GM21825 (cell line): ENCODE results near the gene OTOG.

Source experiments
- ATAC-seq: cut with Tn5 transposase; IDR thresholded peaks from one replicate; pipeline ENCODE4 v1.9.1; 2021; ENCODE audit warnings: mild to moderate bottlenecking, moderate library complexity; ENCODE audit not compliant: unreplicated experiment

Gene OTOG

DNA sequence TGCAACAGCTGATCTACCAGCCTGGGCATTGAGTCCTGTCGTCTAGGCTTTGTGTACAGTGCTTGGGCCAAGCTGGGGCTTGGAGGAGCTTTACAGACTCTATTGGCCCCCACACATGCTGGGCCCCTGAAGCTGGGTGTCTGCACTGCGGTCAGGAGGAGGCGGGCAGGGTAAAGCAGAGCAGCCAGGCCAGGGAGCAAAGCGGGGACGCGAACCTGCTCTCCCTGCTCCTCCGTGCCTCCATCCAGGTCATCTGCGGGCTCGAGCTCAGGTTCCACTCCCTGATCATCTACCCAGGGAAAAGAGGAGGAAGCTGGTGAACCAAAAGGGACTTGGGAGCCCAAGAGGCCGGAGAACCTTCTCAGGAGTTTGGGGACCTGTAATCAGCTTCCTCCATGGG, 29.9 kb upstream of the OTOG start:
- ATAC-seq: no peak

- no peak for ATAC-seq
These were observed 28.7 kb upstream of the OTOG start for GRCh38 chr11:17518366-17518765.

DNA sequence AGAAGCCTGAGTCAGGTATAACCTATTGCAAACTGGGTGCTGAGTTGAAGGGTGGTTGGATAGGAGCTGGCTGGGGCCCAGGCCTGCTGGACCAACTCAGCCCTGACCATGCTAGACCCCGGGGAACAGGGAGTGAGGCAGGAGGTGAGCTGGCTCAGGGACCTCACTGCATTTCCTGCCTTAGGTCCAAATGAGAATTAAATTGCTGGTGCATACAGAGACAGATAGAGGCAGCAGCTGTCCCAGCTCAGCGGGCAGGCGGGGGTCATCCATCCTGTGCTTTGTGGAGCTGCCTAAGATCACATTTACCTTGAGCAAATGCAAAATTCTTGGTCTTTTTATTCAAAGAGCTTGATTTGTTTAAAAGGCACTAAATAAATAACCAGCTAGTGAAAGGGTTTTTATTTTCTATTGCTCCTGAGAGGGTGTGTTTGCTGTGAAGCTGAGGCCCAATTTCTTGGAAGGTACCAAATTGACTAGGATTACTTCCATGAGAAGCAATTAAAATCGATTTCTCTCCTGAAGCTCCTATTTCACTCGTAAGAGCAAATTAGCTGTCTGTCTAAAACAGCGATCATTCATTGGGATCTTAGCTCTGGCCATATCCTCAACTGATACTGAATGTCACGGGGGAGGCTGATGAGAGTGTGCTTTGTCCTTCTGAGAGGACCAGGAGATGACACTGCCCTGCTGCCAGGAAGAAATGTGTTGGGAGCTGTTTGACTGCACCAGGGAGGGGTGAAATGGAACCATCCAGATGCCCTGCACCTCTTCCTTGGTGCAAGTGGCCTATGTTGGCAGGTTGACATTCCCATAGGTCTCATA, 27.8 kb upstream of the OTOG start:
- no peak for ATAC-seq

GRCh38 chr11:17521106-17521900, 25.8 kb upstream of the OTOG start:
- no peak for ATAC-seq

DNA sequence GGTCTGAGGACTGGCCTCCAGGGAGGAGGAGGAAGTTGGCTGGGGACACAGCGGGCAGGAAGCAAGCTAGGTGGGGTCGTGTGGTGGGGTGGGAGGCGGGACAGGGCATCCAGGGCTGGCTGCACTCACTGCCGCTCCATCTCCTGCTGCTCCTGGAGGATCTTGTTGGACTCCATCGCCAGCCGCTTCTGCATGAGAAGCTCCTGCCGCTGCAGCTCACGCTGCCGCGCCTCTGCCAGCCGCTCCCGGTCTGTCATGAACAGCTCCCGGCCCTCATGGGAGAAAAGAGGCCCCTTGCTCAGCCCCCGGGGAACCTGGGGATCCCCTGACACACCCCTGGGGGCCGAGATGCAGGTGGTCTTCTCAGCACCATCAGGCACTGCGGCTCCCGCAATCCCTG, 24.4 kb upstream of the OTOG start:
- ATAC-seq: no peak

GRCh38 chr11:17524221-17524620, 22.8 kb upstream of the OTOG start:
- ATAC-seq: no peak

- ATAC-seq: no peak
These were observed 21.5 kb upstream of the OTOG start for GRCh38 chr11:17525570-17525969.

DNA sequence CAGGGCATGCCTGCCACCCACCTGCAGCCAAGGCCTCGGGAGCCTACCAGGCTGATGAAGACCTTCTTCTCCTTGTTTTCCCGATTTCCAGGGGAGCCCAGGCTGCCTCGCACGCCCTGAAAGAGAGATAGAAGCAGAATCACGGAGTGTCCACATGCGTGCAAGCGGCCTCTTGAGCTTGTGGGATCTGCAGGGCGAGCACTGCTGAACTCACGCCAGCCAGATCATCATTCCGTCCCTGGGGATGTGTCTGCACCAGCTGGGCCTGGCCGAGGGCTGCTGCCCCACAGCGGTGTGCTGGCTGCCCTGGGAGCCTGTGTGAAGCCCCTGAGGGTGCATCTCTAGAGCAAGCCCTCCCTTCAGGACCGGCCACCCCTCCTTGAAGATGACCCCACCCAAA, 20.7 kb upstream of the OTOG start:
- no peak for ATAC-seq

- no peak for ATAC-seq
These were observed 20.0 kb upstream of the OTOG start for GRCh38 chr11:17526931-17527627.

DNA sequence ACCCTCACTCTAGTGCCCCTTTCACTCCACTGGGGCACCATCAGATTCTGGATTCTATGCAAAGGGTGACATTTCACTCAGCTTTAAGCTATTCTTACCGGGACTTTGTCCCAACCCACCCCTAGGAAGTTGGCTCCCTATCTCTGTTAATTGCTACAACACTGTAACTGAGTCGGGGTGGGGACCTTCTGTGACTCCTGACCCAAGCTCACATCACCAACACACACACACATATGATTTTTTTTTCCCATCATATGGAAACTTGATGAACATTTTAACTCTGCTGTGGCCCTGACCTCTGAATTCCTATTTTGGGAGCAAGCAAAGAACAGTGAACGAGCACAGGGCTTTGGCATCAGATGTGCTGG, 19.4 kb upstream of the OTOG start:
- ATAC-seq: no peak

- peak; percentile 61 for ATAC-seq
These were observed 18.8 kb upstream of the OTOG start for GRCh38 chr11:17528181-17528691.

DNA sequence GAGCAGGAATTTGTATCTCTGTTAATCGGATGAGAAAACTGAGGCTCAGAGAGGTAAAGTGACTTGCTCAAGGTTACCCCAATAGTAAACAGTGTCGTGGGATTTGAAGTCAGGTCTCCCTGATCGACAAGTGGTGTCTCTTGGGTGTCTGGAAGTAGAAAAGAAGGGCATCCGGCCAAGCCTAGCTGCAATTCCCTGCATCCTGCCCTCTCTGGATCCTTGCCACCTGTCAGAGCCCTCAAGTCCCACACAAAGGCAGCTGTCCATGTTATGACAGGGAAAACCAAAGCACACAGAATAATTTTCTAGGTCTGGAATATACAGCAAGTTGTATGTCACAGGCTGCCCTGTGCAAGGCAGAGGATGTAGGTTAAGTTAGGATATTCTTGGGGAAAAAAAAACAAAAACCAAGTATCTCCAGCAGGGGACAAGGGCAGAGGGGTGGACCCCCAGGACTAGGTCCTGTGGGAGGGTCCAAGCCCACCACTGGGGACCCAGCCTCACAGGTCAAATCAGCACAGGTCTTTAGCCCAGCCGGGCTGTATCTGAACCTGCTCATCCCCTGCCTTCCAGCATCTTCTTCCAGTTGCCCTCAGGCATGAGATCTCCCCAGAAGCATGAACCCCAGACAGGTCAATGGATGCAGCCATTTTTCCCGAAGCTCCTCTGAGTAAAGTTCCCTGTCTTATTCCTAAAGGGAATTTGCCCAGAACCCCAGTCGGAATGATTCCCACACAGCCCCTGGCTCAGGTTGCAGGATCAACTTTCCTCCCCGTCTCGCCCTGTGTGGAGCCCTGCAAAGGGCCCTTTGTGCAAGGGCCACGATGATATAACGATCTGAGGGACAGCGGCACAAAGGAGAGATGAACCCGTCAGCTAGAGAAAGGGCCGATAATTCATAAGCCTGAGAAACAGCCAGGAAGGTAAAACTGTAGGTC, 17.9 kb upstream of the OTOG start:
- no peak for ATAC-seq

GRCh38 chr11:17529844-17530185, 17.2 kb upstream of the OTOG start:
- ATAC-seq: no peak

DNA sequence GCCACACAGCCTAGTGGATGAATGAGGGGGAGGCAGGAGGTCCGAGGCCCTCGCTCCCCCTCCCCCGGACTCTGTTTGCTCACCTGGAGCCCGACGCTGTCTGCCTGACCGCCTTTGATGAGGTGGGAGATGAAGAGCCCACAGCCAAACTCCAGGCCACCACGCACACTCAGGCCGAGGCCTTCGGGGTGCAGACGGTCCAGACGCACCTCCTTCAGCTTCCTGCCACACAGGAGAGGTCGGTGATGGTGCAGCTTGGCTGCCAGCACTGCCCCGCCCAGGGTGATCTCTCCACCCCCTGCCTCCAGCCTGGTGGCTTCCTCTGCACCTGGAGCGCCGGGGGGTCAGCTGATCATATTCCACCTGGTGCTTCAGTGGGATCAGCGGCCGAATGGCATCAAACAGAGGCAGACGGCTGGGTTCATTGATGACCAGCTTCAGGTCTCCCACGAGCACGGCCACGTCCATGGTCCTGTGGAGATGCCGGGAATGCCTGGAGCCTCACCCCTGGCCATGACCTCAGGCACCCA, 15.9 kb upstream of the OTOG start:
- ATAC-seq: no peak

GRCh38 chr11:17531636-17532113, 15.4 kb upstream of the OTOG start:
- no peak for ATAC-seq

- ATAC-seq: no peak
These were observed 14.3 kb upstream of the OTOG start for GRCh38 chr11:17532784-17533183.

DNA sequence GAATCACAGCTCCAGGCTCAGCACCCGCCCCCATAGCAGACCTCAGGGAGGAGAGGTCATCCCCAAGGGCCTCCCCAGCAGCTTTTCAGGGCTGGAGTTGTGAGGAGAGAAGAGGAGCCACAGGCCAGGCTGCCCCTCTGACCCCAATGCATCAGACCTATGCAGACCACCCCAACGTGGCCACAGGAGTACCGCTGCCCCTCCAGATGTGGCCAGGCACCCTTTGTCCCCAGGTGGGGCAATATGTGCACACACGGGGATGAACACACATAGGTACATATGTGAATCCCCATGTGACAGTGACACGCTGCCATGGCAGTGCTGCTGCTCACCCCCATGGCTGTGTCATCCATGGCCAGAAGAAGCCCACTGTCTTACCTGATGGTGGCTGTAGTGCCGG, 13.7 kb upstream of the OTOG start:
- ATAC-seq: no peak

DNA sequence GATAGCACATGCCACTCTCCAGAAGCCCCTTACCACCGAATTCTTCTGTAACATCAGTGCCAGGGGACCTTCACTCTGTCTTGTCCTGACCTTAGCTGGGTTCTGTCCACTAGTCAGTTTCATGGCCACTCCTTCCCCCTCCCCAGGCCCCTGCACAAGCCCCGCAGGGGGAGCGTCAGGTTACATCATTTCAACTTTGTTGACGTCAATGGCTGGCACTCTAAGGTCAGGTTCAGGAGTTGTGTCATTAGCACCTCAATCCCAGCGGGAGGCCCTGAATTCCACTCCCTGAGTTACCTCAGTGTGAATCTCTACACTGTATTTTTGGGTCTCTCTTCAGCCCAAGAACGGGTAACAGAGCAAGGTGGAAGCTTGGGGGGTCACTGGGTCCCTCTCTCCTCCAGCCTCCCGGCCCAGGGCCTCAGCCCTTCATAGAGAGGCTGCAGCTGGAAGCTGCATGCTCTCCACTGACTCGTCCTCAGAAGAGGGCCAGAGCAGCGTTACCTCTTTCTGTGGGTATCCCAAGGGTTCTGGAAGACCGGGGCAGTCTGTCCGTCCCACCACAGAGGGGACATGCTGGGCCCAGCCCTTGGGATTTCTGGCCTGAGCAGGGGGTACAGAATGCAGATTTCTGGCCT, 13.2 kb upstream of the OTOG start:
- ATAC-seq: no peak

DNA sequence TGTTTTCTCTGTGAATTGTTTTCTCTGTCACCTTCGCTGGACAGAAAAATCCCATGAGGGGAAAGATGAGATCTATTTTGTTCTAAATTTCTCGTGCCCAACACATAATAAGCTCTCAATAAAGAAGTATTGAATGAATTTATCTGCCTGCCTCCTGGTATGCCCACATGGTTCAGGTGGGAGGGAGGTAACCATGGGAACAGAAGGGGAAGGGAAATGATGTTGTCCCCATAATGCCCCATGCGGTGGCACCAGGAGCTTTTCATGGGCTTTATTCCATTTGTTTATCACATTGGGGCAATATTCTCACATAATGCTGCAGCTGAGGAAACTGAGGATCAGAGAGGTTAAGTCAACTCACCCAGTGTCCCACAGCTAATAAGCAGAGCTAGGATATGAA, 11.6 kb upstream of the OTOG start:
- no peak for ATAC-seq

DNA sequence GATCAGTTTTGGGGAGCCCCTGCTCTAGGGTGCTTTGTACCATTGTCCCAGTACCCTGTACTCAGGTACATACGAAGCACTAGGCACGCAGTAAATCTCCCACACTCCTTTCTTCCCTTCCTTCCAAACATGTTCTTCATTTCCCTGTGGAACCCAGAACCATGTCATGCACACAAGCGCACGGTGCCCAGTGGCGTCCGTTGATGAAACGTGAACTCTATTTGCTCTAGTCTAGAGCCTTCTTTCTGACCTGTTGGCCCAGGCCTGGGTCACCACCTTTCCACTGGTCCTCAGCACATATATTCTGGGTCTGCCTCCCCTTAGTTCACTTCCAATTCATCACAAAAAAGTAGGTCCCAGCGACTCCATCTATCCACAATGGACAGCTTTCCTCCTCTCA, 9.8 kb upstream of the OTOG start:
- no peak for ATAC-seq
